Adrenal gland (tissue), 5 donors: ENCODE data around the gene TMPRSS12.

ENCODE experiments used
- CTCF ChIP-seq, 6 experiments: fragments of 450-650 bp in 4 of 6; fragments of 200-600 bp in 2 of 6; sonication (generic) in 1 of 6; IDR thresholded peaks; 1 replicate in 5 of 6; 2 replicates in 1 of 6; pipeline versions ENCODE4 v1.5.1 to v1.8.0; 2016 to 2021; ENCODE audit warnings: antibody characterized with exemption in 6 of 6, mild to moderate bottlenecking in 2 of 6, moderate library complexity in 1 of 6
- POLR2A ChIP-seq, 2 donors: fragments of 450-650 bp; IDR thresholded peaks; one replicate each; pipeline ENCODE4 v1.6.1; 2017; ENCODE audit warnings: antibody characterized with exemption in 2 of 2, mild to moderate bottlenecking in 2 of 2, moderate library complexity in 1 of 2
- donor health status: DM: no; HTN: no; CAD: no.

GRCh38 chr12:50927766-50928224 lies 85.1 kb downstream of the TMPRSS12 start:
- no peak for TF ChIP-seq CTCF (IDR thresholded peaks at IDR 0.05)
- TF ChIP-seq POLR2A (IDR thresholded peaks at IDR 0.05) = no peak
